ENCODE measurements around the gene PGLYRP4. TPM values are rescaled to one million over a fixed set of nuclear protein-coding genes. Genes with fewer than 3 reads are reported as not detected.
"Not testable (repeated sequence)": the region's sequence is repeated elsewhere in the genome, so short reads cannot be mapped to it uniquely, and the experiment has no call there.

Gene PGLYRP4
- polyA plus RNA-seq, 1 donor: not detected

DNA sequence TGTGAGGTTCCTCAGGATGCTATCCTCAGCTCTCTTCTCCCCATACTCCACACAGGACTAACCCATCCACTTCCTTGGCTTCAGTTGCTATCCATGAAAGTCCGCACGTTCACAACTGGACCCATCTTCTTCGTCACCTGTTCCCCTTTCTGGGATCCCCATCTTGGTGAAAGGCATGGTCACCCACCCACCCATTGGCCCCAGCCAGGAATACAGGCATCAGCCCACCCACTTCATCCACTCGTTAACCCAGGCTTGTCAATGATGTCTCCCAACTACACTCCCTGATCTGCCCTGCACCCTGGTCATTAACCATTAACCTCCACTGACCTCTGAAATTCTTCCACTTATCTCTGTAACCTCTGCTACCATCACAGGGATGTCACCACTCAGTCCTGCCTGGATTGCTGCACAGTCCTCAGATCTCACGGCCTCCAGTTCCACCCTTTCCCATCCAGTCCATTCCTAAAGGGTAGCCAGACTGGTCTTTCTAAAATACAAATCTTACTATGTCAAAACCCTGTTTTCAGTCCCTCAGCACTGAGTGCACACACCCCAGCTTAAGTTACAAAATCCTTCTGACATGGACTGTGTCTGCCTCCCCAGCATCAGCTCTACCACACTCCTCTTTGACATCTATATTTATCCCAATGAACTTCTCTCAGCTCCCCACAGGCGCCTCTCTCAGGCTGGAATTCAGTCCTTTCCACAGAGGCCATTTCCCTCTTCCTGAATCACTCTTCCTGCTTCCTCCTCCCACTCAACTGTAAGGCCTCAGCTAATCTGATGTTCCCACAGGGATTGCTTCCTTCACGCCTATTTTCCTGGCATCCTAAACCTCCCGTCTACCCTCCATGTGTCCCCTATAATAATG, 10.4 kb downstream of the PGLYRP4 start:
- DNase-seq (ENCODE audit: low read depth): no peak

DNA sequence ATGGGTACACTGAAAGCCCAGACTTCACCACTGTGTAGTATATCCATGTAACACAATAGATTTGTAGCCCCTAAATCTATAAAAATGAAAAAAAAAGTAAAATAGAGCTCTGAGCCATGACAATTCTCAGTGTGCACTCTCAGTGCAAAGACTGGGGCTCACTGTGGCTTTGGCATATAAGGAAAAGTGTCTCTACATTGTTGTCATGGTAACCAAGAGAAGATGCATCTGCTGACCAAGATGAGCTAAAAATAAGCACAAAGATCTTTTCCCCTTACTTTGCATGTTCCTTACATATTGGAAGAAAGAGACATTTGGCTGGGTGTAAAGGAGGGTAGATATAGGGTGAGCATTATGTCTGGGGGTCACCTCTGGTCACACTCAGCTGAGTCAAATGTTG, 12.0 kb downstream of the PGLYRP4 start:
- DNase-seq (ENCODE audit: low read depth): no peak

DNA sequence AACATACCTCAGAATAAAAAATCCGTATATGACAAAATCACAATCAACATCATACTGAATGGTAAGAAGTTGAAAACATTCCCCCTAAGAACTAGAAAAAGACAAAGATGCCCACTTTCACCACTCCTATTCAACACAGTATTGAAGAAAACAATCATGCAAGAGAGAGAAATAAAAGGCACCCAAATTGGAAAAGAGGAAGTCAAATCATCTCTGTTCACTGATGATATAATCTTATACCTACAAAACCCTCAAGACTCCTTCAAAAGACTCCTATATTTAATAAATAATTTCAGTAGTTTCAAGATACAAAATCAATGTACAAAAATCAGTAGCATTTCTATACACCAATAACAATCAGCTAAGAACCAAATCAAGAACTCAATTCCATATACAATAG, 14.7 kb downstream of the PGLYRP4 start:
- DNase-seq (ENCODE audit: low read depth): no peak

DNA sequence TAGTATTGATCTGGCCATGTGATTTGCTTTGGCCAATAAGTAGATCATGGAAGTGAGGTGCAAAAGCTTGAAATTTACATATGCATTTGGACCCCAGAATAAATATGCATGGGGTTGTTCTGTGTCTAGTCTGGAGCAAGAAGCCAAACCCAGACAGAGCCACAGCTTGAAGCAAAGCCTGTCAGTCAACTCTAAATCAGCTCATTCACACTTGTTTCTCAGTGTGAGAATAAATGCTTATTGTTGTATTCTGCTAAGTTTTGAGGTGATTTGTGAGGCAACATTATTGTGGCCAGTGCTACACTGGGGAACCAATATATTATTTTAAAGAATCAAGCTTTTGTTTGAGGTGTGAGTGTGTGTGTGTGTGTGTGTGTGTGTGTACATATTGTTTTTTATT, 23.7 kb downstream of the PGLYRP4 start:
- DNase-seq (ENCODE audit: low read depth): no peak

DNA sequence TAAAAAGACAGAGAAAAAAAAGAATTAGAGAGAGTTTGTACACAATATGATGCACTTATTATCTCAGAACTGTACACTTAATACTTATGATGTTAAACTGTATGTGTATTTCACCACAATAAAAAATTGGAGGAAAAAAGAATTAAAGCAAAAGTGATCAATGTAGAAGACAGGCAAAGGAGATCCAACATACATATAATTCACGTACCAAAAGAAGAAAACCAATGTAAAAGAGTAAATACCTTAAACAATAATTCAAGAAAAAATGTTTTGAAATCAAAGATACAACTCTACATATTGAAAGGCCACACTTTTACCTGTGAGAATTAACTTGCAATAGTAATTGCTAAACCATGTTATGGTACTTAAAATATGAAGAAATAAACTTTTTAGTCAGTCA, 26.1 kb downstream of the PGLYRP4 start:
- DNase-seq (ENCODE audit: low read depth): no peak

DNA sequence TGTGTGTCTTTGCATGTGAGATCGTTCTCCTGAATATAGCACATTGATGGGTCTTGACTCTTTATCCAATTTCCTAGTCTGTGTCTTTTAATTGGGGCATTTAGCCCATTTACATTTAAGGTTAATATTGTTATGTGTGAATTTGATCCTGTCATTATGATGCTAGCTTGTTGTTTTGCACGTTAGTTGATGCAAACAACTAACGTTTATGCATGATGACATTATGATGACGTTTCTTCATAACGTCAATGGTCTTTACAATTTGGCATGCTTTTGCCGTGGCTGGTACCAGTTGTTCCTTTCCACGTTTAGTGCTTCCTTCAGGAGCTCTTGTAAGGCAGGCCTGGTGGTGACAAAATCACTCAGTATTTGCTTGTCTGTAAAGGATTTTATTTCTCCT, 30.5 kb downstream of the PGLYRP4 start:
- not testable (repeated sequence) for DNase-seq (ENCODE audit: low read depth)

DNA sequence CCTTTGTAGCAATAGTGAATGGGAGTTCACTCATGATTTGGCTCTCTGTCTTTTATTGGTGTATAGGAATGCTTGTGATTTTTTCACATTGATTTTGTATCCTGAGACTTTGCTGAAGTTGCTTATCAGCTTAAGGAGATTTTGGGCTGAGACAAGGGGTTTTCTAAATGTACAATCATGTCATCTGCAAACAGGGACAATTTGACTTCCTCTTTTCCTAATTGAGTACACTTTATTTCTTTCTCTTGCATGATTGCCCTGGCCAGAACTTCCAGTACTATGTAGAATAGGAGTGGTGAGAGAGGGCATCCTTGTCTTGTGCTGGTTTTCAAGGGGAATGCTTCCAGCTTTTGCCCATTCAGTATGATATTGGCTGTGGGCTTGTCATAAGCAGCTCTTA, 32.6 kb downstream of the PGLYRP4 start:
- not testable (repeated sequence) for DNase-seq (ENCODE audit: low read depth)

DNA sequence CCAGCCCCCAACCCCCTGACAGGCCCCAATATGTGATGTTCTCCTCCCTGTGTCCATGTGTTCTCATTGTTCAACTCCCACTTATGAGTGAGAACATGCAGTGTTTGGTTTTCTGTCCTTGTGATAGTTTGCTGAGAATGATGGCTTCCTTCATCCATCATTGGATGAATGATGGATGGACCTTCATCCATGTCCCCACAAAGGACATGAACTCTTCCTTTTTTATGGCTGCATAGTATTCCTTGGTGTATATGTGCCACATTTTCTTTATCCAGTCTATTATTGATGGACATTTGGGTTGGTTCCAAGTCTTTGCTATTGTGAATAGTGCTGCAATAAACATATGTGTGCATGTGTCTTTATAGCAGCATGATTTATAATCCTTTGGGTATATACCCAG, 34.3 kb downstream of the PGLYRP4 start:
- not testable (repeated sequence) for DNase-seq (ENCODE audit: low read depth)

DNA sequence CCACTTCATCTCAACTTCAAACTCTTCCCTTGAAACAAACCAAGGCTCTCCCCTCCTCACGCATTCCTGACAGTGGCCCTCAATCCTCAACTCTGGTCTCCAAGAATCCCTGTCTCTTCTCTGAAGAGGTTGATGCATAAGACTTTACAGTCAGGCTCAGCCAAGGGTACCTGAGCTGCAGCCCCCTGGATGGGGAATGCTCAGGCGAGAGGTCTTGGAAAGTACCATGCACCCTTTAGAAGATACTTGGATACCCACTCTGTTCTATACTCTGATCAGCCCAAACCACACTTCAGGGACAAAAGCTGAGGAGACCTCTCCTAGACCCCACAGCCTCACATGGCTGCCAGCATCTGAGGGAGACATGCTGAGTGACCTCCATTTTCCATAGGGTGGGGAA, 35.4 kb downstream of the PGLYRP4 start:
- DNase-seq (ENCODE audit: low read depth): no peak

DNA sequence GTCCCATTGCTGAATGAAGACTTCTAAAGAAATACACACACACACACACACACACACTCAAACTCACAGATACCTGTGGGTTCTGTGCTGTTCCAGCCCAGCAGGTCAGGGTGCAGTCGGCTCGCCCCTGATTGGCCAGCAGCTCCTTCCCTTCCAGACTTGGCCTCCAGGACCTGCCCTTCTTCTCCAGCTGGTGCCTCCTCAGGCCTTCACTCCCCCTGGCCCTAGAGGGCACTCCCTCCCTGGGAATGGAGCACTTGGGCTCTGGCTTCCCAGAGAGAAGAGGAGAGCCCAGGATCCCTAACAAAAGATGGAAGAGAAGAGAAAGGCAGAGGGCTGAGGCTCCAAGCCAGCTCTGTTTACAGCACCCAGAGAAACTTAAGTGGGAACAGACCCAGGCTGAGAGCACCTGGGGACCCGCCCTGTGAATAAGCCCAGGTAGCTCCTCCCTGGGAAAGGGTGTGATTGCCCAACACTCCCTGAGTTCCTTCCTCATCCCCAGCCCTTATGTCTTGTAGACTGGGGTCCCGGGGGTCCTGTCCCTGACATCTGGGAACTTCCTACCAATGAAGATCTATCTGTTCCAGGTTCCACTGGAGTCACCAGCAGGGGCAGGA, 36.0 kb downstream of the PGLYRP4 start, which contains the start of gene PGLYRP3:
Gene PGLYRP3, minus strand, starts transcription at position 383 of the 617 bp plus-strand sequence. CDS start 2,287 bp downstream, outside the sequence.
- DNase-seq (ENCODE audit: low read depth): no peak

DNA sequence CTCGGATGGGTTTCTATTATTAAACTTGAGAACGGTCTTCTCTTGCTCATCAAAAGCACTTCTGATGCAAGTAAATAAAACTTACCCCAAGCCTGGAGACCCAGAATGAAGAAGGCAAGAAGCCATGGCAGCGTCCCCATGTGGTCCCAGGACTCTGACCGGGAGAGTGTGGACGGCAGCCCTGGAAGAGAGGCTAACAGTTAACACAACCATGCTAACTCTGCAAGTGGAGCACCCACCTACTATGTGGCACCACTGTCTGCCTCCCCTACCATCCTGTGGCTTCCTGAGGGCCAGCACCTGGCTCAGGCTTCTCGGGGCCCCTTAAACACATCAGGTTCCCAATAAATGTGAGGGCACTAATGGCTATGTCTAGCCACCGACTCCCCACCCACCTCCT, 38.1 kb downstream of the PGLYRP4 start:
- DNase-seq (ENCODE audit: low read depth): no peak

DNA sequence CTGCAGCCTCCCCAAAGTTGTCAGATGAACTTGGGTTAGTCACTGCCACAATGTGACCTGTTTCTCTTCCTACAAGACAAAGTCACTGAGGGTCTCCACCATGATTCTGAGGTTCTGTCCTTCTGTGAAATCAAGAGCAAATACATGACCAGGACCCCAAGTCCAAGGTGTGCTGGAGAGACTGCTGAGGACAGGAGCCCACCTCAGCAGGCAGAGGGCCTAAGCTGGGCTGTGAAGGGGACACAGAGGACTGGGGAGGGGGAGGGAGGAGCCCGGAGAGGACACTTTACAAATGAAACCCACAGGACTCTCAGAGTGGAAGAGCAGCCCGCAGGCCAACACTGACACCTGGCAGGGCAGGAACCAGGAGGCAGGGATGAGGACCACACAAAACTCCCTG, 39.2 kb downstream of the PGLYRP4 start:
- no peak for DNase-seq (ENCODE audit: low read depth)

DNA sequence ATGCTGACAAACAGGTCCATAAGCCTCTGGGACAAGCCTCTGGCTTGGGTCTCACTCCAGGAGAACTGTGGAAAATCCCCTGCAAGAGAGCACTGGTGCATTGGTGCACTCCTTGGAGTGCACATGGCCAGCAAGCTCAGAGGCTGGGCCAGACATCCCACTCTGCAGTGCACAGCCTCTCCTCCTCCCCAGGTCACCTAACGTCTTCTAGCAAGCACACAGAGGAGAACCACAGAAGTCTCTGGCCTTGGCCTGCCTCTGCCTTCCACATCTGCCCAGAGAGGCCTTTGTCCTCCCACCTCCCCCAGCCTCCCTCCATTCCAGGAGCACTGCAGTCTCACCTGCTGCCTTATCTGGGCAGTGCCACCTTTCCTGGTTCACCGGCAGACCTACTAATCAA, 40.1 kb downstream of the PGLYRP4 start:
- no peak for DNase-seq (ENCODE audit: low read depth)

DNA sequence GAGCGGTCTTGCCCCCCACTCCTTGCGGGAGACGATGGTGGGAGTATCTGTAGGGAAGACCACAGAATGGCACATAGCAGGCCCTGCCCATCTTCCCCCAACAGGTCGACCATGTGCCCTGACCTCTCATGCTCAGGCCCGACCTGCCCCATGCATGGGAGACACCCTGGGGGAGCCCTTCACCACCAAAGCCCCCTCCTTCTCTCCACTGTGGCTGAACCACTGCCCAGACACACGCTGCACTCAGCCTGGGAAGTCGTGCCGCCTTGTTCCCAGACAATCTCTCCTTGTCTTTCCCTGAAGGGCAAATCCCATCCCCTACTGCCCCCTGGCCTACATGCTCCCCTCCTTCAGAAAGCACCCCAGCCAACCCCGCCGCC, 41.4 kb downstream of the PGLYRP4 start:
- no peak for DNase-seq (ENCODE audit: low read depth)

DNA sequence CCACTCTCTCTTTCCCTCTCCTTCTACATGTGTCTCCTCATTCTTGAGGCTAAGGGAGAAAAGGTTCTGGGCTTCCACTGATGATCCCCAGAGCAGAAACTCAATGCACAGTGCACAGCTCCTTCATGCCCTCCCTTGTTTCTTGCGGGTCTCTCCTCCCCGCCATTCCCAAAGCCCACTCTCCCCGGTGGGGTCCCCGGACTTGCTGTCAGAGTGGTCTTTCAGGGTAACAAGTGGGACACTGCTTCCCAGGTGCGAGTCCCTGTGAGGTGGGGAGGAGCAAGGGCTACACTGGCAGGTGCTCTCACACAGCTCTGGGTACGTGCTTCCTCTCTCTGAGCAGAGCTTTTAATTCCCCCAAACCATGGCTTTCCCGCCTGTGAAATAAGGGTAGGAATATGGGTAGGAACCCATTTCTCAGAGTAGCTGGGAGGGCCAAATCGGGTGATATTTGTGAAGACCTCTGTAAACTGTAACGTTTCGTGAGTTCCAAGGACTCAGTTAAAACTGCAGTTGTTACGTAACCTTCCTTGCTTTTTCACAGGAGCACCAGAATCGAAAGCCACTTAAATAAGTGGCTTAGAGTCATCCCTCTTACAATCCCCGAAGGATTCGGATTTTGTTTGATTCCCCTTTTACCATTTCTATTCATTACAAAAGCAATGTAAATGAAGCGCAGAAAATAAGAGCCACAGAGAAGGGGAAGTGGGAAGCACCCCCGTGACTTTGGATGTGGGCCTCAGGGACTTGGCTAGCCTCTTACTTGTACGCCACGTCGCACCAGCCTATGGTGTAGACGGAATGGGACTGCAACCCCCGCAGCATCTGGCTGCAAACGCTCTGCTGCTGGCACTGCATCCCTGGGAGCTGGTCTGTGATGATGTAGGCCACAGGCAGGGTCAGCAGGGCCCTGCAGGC, 42.1 kb downstream of the PGLYRP4 start:
- DNase-seq (ENCODE audit: low read depth): no peak

DNA sequence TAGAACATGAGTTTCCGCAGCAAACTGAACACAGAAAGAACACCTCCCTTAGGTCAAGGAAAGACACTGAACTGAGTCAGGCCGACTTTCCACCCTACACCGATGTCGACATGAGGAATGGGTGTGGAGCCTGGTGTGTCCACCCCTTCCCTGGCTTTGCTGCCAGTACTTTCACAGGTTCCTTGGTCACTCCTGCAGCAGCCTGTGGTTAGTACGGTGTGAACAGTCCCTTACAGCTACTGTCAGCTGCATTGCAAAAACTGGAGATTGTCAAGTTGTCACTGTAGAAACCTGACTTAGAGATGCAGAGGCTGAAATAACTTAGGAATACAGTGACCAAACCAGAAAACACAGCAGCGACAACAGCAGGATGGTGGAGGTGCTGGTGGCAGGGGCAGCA, 43.0 kb downstream of the PGLYRP4 start:
- no peak for DNase-seq (ENCODE audit: low read depth)

DNA sequence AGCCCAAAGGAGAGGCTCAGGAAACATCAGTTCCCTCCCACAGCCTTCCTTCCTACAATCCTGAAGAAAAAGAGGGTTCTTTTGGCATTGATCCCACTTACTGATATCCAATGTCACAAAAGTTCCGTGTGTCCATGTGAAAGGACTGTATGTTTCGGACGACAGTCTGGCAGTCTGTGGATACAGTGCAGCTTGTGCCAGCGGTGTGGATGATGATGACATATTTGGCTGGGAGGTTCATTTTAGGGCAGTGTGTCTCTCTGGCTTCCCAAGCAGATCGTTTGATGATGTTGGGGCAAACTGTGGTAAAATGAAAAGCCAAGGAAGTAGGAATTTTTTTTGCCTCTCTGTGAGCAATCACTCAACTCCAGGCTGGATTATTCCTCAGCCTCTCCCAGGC, 46.3 kb downstream of the PGLYRP4 start:
- DNase-seq (ENCODE audit: low read depth): no peak

DNA sequence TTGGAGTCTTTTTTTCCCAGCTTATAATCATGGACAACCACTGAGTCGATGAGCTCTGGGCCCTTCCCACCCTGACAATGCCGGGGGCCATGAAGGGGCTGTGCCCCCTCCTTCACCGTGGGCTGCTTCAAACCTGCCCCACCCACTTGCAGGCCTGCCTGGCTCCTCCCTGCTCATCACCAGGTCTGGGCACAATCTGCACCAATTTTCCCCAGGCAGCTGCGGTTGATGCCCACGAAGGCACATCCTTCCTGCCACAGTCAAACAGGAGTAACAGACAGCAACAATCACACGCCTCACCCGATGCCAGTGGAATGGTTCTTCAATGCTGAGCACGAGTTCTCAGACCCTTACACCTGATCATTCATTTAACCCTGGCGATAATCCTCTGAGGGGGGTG, 54.8 kb downstream of the PGLYRP4 start:
- no peak for DNase-seq (ENCODE audit: low read depth)

DNA sequence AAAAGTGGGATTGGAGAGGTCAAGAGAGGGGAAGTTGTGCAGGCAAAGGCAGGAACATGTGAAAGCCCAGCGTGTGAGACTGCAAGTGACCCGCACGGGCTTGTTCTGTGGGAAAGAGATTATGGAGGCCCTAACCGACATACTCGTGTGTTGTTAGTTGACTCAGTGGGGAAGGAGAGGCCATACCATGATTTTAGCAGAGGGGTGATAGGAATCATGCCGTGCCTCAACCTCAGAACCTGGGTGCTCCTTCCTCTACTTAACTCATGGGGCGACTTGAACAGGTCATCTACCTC, 55.2 kb downstream of the PGLYRP4 start:
- DNase-seq (ENCODE audit: low read depth): no peak

DNA sequence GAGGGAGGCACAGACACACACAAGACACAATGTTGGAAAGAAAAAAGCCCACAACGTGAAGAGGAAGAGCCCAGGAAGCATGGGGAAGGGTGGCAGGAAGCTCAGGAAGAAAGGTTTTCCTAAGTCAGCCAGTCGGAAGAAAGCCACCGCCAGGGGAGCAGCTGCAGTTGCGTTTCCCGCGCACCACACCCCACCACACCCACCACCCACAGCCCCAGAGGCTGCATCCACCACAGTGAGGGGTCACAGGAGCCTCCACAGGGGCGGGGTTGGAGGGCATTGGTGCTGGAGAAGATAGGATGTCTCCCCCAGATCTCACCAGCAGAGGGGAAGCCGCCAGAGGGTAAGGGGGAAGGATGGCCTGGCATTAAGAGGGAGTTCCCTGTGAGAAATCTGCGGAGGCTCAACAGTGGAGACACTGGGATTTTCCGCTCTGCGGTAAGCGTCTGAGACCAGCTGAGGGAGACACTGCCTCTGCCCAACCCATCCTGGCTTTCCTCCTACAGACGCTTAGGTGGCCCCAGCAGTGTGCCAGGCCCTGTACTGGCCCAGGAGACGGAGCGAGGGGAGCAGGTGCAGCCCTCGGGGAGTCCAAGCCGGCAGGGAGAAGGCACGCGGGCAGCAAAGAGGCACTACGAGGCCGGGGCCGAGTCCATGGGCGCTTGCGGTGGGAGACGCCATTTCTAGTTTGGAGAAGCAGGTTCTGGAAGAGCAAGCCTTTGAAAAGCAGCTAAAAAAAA, 55.7 kb downstream of the PGLYRP4 start:
- DNase-seq (ENCODE audit: low read depth): no peak

DNA sequence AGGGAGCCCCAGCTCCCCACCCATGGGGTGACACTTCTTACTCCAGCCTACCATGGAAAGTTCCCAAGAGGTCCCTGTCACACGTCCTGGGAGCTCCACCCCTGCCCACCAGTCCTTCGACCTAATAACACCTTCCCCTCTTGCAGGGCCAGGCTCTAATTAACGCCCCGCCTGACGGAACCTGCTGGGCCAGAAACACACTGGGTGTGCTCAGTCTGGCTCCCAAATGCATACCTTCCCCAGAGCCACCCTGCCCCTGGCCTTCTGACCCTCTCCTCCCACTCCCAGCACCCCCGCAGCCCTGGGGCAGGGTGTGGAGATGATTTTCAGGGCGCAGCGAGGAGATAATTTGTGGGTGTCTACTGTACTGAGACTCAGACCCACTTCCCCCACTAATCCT, 56.5 kb downstream of the PGLYRP4 start:
- DNase-seq (ENCODE audit: low read depth): no peak

DNA sequence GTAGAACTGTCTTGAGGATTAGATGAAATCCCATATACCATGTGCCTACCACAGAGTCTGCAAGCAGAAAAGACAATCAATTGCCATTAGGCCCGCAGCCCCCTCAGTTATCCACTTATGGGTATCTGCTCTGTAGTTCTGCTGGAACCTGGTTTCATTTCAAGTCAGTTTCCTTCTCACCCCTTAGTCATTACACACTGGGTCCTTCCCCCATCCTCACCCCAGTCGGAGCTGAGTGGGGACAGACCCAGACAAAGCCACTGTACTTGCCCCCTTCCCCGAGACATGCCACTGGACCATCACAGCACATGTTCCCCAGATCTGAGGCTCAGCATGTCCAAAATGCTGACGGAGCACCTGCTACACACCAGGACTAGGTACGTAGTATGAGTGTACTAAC, 57.1 kb downstream of the PGLYRP4 start:
- no peak for DNase-seq (ENCODE audit: low read depth)
